ENCODE measurements around the gene ALDH2.
"Not testable (repeated sequence)": the region's sequence is repeated elsewhere in the genome, so short reads cannot be mapped to it uniquely, and the experiment has no call there.

ALDH2 gene

DNA sequence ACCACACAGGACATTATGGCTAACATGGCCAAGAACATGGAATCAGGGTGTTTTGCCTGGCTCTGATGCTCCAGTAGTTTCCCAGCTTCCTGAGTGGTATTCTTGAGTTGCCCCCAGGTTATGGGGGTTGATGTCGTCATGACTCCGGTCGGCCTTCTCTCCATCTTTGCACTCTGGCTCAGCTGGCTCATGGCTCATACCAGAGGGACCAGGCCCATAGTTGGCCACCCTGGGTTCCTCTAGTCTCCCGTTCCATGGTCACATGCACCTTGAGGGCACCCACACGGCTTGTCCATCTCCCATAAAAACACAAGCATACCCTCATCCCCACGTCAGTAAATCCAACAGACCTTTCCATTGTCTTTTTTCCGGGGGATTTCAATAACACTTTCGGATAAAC is 51.6 kb downstream of the ALDH2 start:
- Histone ChIP-seq H3K27ac (ENCODE audit: low read length) (no peak overlapping the region), H3K9me3 (ENCODE audit: control insufficient read depth, low read depth, low read length) (no peaks in the 10 kb centered on the region), H3K27me3 (ENCODE audit: control insufficient read depth, insufficient read depth, low read length) (no peaks in the 10 kb centered on the region), H3K4me1 (ENCODE audit: control insufficient read depth, low read depth, low read length) (peaks cover 7% of the 10 kb centered on the region), H3K4me3 (ENCODE audit: low read length) (no peak overlapping the region), H3K36me3 (ENCODE audit: control insufficient read depth, low read depth, low read length) (no peaks in the 10 kb centered on the region), H3K9ac (ENCODE audit: low read length) (no peak overlapping the region)

DNA sequence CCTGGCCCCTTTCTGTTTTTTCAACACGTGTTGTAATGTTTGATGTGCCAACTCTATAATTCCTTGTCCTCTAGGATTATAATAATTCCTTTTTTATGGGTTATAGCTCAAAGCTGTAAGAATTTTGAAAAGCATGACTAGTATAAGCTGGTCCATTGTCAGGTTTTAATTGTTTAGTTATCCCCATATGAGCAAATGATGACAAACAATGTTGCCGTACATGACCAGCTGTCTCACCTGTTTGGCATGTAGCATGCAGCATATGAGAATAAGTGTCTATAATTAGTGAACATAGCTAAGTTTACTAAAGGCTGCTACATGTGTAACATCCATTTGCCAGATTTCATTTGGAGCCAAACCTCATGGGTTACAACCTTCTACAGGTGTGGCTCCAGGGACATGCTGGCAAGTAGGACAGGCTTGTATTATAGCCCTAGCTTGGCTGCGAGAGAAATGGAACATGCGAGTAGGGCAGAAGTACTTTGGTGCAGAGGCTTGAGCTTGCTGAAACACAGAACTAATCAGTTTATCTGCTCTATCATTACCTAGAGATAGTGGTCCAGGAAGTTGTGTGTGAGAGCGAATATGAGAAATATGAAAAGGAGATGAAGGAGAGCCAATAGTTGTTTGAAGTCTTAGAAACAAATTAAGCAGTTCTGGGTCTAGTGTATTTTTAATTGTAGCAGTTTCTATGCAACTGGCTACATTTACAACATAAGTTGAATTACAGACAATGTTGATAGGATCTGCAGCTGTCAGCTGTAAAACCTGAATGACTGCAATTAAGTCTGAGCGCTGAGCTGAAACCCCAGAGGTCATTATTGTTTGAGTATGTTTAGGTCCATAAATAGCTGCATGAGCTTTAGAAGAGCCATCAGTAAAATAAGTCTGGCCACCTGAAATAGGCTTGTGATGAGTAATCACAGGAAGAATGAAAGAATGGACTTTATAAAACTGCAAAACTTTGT is 52.7 kb downstream of the ALDH2 start:
- H3K27me3 ChIP-seq (ENCODE audit: control insufficient read depth, insufficient read depth, low read length) = no peaks in the 10 kb centered on the region
- H3K27ac ChIP-seq (ENCODE audit: low read length) = no peak overlapping the region
- no peak overlapping the region for H3K4me3 ChIP-seq (ENCODE audit: low read length)
- no peaks in the 10 kb centered on the region for H3K9me3 ChIP-seq (ENCODE audit: control insufficient read depth, low read depth, low read length)
- H3K9ac ChIP-seq (ENCODE audit: low read length) = no peak overlapping the region
- no peaks in the 10 kb centered on the region for H3K36me3 ChIP-seq (ENCODE audit: control insufficient read depth, low read depth, low read length)
- H3K4me1 ChIP-seq (ENCODE audit: control insufficient read depth, low read depth, low read length) = peaks cover 12% of the 10 kb centered on the region

DNA sequence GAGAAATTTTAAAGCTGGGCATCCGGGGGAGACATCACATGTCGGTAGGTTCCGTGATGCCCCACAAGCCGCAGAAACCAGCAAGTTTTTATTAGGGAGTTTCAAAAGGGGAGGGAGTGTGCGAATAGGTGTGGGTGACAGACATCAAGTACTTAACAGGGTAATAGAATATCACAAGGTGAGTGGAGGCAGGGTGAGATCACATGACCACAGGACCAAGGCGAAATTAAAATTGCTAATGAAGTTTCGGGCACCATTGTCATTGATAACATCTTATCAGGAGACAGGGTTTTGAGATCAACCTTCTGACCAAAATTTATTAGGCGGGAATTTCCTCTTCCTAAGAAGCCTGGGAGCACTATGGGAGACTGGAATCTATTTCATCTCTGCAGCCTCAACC is 54.1 kb downstream of the ALDH2 start:
- not testable (repeated sequence) for H3K27me3 ChIP-seq (ENCODE audit: control insufficient read depth, insufficient read depth, low read length); H3K27ac ChIP-seq (ENCODE audit: low read length); H3K9ac ChIP-seq (ENCODE audit: low read length); H3K4me3 ChIP-seq (ENCODE audit: low read length); H3K9me3 ChIP-seq (ENCODE audit: control insufficient read depth, low read depth, low read length); H3K36me3 ChIP-seq (ENCODE audit: control insufficient read depth, low read depth, low read length)
- peaks cover 12% of the 10 kb centered on the region for H3K4me1 ChIP-seq (ENCODE audit: control insufficient read depth, low read depth, low read length)

DNA sequence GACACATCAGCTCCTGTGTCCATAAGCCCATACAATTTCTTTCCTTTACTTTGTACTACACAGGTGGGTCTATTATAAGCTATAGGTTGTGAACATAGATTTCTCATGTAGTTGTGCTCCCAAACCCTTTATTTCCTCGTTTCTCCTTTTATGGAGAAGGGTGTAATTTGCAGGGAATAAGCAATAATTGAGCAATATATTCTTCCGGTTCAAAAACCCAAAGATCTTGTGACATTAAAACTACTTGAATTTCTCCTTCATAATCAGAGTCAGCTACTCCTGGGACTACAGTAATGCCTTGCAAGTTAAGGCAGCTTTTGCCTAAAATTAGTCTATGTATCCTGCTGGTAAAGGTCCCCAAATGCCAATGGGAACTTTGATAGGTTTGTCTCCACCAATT is 56.2 kb downstream of the ALDH2 start:
- H3K9ac ChIP-seq (ENCODE audit: low read length) = no peak overlapping the region
- no peak overlapping the region for H3K27ac ChIP-seq (ENCODE audit: low read length)
- H3K4me3 ChIP-seq (ENCODE audit: low read length) = no peak overlapping the region
- H3K4me1 ChIP-seq (ENCODE audit: control insufficient read depth, low read depth, low read length) = peaks cover 12% of the 10 kb centered on the region
- no peaks in the 10 kb centered on the region for H3K9me3 ChIP-seq (ENCODE audit: control insufficient read depth, low read depth, low read length)
- H3K27me3 ChIP-seq (ENCODE audit: control insufficient read depth, insufficient read depth, low read length) = no peaks in the 10 kb centered on the region
- H3K36me3 ChIP-seq (ENCODE audit: control insufficient read depth, low read depth, low read length) = no peaks in the 10 kb centered on the region

DNA sequence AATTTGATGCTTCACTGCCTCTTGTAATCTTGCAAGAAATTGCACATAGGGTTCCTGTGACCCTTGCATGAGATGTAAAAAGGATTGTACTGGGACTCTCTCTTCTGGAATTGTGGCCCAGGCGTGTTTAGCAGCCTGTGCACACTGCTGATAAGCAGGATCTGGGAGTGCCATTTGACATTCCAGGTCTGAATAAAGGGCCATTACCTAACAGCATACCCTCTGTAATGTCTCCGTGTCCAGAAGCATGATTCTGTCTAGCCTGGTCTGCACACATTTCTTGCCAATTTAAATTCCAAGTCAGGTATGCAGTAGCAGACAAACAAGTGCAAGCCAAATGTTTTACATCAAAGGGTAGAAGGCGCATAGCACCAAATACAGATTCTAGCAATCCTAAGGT is 57.2 kb downstream of the ALDH2 start:
- no peak overlapping the region for H3K4me3 ChIP-seq (ENCODE audit: low read length)
- no peak overlapping the region for H3K9ac ChIP-seq (ENCODE audit: low read length)
- H3K9me3 ChIP-seq (ENCODE audit: control insufficient read depth, low read depth, low read length) = no peaks in the 10 kb centered on the region
- H3K4me1 ChIP-seq (ENCODE audit: control insufficient read depth, low read depth, low read length) = peaks cover 12% of the 10 kb centered on the region
- no peak overlapping the region for H3K27ac ChIP-seq (ENCODE audit: low read length)
- no peaks in the 10 kb centered on the region for H3K27me3 ChIP-seq (ENCODE audit: control insufficient read depth, insufficient read depth, low read length)
- no peaks in the 10 kb centered on the region for H3K36me3 ChIP-seq (ENCODE audit: control insufficient read depth, low read depth, low read length)

DNA sequence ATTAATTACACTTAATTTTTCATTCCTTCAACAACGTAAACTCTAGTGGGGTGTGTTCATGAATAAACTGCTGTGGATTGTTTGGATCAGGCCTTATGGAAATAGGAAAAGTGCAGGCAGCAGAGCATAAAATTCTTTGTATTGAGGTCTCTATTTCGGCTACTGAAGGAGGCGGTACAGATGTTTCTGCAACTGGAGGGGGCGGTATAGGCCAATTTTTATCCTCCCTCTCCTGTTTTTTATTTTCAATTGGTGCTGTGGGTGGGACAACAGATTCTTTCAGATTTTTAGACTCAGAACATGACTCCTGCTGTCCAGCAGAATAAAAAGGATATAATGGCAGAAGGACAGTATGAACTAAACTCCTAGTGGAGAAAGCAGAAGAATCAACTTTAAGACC is 57.6 kb downstream of the ALDH2 start:
- not testable (repeated sequence) for H3K27ac ChIP-seq (ENCODE audit: low read length); H3K4me3 ChIP-seq (ENCODE audit: low read length); H3K36me3 ChIP-seq (ENCODE audit: control insufficient read depth, low read depth, low read length); H3K27me3 ChIP-seq (ENCODE audit: control insufficient read depth, insufficient read depth, low read length); H3K9me3 ChIP-seq (ENCODE audit: control insufficient read depth, low read depth, low read length); H3K9ac ChIP-seq (ENCODE audit: low read length)
- H3K4me1 ChIP-seq (ENCODE audit: control insufficient read depth, low read depth, low read length) = peaks cover 12% of the 10 kb centered on the region

DNA sequence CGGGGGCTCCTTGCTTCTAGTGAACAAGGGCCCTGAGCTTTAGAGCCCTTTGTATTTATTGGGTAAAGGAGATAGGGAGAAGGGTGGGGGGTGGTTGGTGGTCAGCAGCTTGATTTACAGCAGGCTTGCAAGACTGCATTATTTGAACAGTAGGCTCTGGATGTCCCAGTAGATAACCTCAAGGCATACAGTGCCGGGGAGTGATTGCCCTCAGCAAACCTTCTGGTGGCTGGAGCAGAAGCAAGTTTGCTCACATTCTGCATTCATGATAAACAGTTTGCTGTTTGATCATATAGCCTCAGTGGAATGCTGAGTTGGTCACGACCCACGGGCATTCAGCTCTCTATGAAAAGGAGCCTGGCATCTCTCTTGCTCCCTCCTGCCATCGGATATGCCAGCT is 58.8 kb downstream of the ALDH2 start:
- Histone ChIP-seq H3K27me3 (ENCODE audit: control insufficient read depth, insufficient read depth, low read length) (no peaks in the 10 kb centered on the region), H3K36me3 (ENCODE audit: control insufficient read depth, low read depth, low read length) (no peaks in the 10 kb centered on the region), H3K4me1 (ENCODE audit: control insufficient read depth, low read depth, low read length) (peaks cover 12% of the 10 kb centered on the region), H3K27ac (ENCODE audit: low read length) (no peak overlapping the region), H3K9ac (ENCODE audit: low read length) (no peak overlapping the region), H3K9me3 (ENCODE audit: control insufficient read depth, low read depth, low read length) (no peaks in the 10 kb centered on the region), H3K4me3 (ENCODE audit: low read length) (no peak overlapping the region)

DNA sequence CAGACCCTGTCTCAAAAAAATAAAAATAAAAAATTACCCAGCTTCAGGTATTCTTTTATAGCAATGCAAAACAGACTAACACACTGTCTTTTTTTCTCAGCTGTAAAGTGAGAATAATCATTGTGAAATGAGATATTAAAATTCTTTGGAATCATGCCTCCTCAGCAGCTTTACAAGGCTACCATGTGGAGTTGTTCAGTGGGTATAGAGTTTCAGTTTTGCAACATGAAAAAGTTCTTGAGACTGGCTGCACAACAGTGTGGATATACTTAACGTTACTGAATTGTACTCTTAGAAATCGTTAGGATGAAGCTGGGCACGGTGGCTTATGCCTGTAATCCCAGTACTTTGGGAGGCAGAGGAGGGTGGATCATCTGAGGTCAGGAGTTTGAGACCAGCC is 59.6 kb downstream of the ALDH2 start:
- H3K9me3 ChIP-seq (ENCODE audit: control insufficient read depth, low read depth, low read length) = no peaks in the 10 kb centered on the region
- no peaks in the 10 kb centered on the region for H3K36me3 ChIP-seq (ENCODE audit: control insufficient read depth, low read depth, low read length)
- H3K4me3 ChIP-seq (ENCODE audit: low read length) = no peak overlapping the region
- no peak overlapping the region for H3K9ac ChIP-seq (ENCODE audit: low read length)
- H3K27me3 ChIP-seq (ENCODE audit: control insufficient read depth, insufficient read depth, low read length) = no peaks in the 10 kb centered on the region
- peaks cover 12% of the 10 kb centered on the region for H3K4me1 ChIP-seq (ENCODE audit: control insufficient read depth, low read depth, low read length)
- no peak overlapping the region for H3K27ac ChIP-seq (ENCODE audit: low read length)

DNA sequence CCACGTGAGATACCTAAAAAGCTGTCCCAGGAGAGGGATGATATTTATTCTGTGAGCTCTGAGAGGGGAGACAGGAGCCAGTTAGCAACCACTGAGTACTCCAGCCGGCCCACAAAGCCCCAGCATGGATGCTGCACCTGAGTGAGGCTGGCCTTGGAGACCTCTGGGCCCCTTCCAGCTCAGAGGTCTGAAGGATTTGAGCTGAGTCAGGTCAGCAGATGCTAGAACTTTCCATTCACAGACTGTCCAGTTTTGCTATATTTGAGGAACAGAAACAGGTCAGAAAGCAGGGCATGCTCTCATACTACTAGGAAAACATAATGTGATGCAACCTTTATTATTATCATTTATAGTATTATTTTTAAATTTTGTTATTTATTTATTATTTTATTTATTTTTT is 60.3 kb downstream of the ALDH2 start:
- no peaks in the 10 kb centered on the region for H3K9me3 ChIP-seq (ENCODE audit: control insufficient read depth, low read depth, low read length)
- H3K4me1 ChIP-seq (ENCODE audit: control insufficient read depth, low read depth, low read length) = peaks cover 7% of the 10 kb centered on the region
- no peaks in the 10 kb centered on the region for H3K36me3 ChIP-seq (ENCODE audit: control insufficient read depth, low read depth, low read length)
- no peak overlapping the region for H3K9ac ChIP-seq (ENCODE audit: low read length)
- H3K27me3 ChIP-seq (ENCODE audit: control insufficient read depth, insufficient read depth, low read length) = no peaks in the 10 kb centered on the region
- no peak overlapping the region for H3K27ac ChIP-seq (ENCODE audit: low read length)
- H3K4me3 ChIP-seq (ENCODE audit: low read length) = no peak overlapping the region

DNA sequence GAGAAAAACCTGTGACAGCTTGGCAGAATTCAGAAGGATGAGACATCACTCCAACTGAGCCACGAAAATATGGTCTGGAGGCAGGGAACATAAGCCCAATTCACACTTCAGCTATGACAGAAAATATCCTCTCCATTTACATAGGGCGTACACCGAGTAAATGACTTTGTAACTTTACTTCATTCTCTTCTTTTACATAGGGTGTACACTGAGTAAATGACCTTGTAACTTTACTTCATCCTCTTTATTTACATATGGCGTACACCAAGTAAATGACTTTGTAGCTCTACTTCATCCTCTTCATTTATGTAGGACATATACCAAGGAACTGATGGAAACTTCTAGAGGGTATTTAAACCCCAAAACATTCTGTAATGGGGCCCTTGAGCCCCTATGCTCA is 61.2 kb downstream of the ALDH2 start:
- Histone ChIP-seq H3K9me3 (ENCODE audit: control insufficient read depth, low read depth, low read length) (no peaks in the 10 kb centered on the region), H3K36me3 (ENCODE audit: control insufficient read depth, low read depth, low read length) (no peaks in the 10 kb centered on the region), H3K27ac (ENCODE audit: low read length) (no peak overlapping the region), H3K4me1 (ENCODE audit: control insufficient read depth, low read depth, low read length) (peaks cover 5% of the 10 kb centered on the region), H3K9ac (ENCODE audit: low read length) (no peak overlapping the region), H3K4me3 (ENCODE audit: low read length) (no peak overlapping the region), H3K27me3 (ENCODE audit: control insufficient read depth, insufficient read depth, low read length) (no peaks in the 10 kb centered on the region)

DNA sequence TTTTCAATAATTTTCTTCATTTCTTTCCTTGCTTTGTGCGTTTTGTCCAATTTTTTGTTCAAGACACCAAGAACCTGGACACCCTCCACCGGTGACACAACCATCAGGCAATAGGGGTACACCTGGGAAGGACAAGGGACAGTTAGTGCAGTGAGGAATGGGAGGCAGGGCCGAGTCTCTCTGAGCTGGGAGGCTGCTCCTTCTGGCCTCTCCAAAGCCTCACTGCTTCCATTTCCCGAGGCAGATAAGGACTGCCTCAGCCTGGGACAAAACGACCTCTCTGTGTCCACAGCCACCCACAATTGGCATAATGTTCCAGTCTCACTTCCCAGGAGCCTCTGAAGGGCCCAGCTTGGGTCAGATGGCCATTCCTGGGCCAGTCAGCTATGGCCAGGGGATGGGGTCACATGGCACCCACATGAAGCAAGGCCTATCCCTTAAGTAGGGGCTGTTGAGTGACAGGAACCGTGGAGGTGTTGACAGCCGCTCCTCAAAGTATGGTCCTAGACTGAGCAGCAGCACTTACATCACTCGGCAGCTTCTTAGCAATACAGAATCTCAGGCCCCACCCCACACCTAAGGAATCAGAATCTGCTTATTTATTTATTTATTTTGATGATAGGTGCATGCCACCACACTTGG is 61.7 kb downstream of the ALDH2 start:
- H3K9me3 ChIP-seq (ENCODE audit: control insufficient read depth, low read depth, low read length) = no peaks in the 10 kb centered on the region
- H3K9ac ChIP-seq (ENCODE audit: low read length) = no peak overlapping the region
- peaks cover 5% of the 10 kb centered on the region for H3K4me1 ChIP-seq (ENCODE audit: control insufficient read depth, low read depth, low read length)
- H3K4me3 ChIP-seq (ENCODE audit: low read length) = no peak overlapping the region
- no peaks in the 10 kb centered on the region for H3K27me3 ChIP-seq (ENCODE audit: control insufficient read depth, insufficient read depth, low read length)
- no peak overlapping the region for H3K27ac ChIP-seq (ENCODE audit: low read length)
- H3K36me3 ChIP-seq (ENCODE audit: control insufficient read depth, low read depth, low read length) = no peaks in the 10 kb centered on the region

DNA sequence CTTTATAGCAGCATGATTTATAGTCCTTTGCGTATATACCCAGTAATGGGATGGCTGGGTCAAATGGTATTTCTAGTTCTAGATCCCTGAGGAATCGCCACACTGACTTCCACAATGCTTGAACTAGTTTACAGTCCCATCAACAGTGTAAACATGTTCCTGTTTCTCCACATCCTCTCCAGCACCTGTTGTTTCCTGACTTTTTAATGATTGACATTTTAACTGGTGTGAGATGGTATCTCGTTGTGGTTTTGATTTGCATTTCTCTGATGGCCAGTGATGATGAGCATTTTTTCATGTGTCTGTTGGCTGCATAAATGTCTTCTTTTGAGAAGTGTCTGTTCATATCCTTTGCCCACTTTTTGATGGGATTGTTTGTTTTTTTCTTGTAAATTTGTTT is 62.9 kb downstream of the ALDH2 start:
- H3K9ac ChIP-seq (ENCODE audit: low read length); H3K36me3 ChIP-seq (ENCODE audit: control insufficient read depth, low read depth, low read length); H3K9me3 ChIP-seq (ENCODE audit: control insufficient read depth, low read depth, low read length); H3K27me3 ChIP-seq (ENCODE audit: control insufficient read depth, insufficient read depth, low read length); H3K27ac ChIP-seq (ENCODE audit: low read length); H3K4me1 ChIP-seq (ENCODE audit: control insufficient read depth, low read depth, low read length); H3K4me3 ChIP-seq (ENCODE audit: low read length): not testable (repeated sequence)
